NCI-H2081 (cell line): ENCODE data around the gene LAMA2.
"Not testable (repeated sequence)": the region's sequence is repeated elsewhere in the genome, so short reads cannot be mapped to it uniquely, and the experiment has no call there.

Experiments used
- DNase-seq, 2 experiments: peaks; one replicate each; lab custom pipeline; 2025; lab: John Stamatoyannopoulos, UW

Gene LAMA2

DNA sequence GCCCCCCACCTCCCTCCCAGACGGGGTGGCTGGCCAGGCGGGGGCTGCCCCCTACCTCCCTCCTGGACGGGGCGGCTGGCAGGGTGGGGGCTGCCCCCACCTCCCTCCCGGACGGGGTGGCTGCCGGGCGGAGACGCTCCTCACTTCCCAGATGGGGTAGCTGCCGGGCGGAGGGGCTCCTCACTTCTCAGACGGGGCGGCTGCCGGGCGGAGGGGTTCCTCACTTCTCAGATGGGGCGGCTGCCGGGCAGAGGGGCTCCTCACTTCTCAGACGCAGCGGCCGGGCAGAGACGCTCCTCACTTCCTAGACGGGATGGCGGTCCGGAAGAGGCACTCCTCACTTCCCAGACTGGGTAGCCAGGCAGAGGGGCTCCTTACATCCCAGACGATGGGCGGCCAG, 205.5 kb downstream of the LAMA2 start:
- not testable (repeated sequence) for DNase-seq

- DNase-seq = no peak
Observed at GRCh38 chr6:129089357-129089756, 206.4 kb downstream of the LAMA2 start.

DNA sequence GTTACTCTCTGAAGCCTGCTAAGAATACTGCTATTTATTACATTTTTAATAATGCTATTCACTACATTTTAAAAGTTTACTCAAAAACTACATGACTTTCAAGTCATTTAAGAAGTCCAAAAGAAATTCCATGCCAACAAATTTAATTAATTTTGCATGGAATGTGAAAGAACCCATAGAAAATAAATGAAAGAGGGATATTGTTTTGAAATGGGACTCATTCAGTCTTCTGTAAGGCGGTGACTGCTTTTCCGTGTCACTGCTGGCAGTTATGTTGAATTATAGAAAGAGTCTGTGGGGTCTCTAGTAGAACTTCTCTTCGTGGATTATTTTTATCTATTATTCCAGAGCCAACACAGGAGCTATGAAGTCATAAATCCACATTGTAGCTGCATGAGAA, 211.2 kb downstream of the LAMA2 start:
- DNase-seq = no peak

DNA sequence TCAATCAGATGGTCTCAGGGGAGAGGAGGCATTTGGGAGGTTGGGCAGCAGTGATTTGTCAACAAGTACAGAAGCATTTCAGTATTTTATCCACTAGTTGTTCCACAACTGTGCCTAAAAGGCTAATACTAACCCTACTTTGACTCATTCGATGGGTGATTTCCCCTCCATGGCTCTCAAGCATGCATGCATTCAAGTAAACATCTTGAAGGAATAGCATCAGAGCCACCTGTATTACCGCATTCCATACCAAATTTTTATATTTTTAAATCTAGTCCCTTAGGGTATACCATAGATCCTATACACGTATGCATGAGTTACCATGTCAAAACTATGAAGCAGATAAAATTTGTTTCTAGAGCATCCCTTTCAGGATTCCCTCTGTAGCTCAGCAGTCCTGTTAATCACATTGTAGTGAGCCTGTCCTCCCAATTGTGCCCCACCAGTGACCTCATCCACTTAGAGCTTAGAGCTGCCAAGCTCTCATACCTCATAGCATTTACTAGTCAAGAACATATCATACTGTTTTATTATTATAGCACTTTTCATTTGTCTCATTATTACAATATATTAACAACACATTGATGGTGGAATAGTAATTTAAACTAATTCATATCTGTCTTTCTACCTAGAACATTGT, 213.8 kb downstream of the LAMA2 start:
- DNase-seq = no peak

DNA sequence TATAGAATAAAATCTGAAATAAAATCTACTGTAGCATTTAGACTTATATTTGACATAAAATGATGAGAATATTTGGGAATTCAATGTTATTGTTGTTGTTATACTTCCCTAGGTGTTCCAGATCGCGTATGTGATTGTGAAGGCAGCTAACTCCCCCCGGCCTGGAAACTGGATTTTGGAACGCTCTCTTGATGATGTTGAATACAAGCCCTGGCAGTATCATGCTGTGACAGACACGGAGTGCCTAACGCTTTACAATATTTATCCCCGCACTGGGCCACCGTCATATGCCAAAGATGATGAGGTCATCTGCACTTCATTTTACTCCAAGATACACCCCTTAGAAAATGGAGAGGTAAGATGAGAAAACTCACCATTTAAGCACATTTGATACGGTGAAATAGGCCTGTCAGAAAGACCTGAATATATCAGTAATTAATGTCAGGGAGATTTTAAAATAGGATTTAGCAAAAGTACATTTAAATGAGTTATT, 215.2 kb downstream of the LAMA2 start:
- no peak for DNase-seq

GRCh38 chr6:129099696-129100095, 216.8 kb downstream of the LAMA2 start:
- DNase-seq = no peak

DNA sequence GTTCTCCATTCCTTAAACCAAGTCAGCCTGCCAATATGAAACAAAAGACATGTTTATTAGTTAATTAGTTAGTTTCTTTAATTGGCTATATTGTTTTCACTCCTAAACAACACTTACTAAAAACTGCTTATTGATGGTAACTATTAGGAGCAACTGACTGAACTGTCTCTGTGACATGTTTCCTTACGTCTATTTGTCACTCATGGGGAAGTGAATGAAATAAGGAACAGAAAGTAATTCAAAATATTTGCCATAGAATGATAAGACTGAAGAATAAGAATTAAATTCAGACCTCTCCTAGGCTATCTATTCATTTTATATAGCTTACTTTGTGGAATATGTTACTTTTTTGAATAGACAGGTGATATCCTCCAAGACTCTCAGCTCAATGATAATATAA, 217.2 kb downstream of the LAMA2 start:
- DNase-seq = no peak

- DNase-seq = no peak
Observed at GRCh38 chr6:129102741-129103140, 219.8 kb downstream of the LAMA2 start.

- DNase-seq = no peak
Observed at GRCh38 chr6:129104131-129104530, 221.2 kb downstream of the LAMA2 start.

DNA sequence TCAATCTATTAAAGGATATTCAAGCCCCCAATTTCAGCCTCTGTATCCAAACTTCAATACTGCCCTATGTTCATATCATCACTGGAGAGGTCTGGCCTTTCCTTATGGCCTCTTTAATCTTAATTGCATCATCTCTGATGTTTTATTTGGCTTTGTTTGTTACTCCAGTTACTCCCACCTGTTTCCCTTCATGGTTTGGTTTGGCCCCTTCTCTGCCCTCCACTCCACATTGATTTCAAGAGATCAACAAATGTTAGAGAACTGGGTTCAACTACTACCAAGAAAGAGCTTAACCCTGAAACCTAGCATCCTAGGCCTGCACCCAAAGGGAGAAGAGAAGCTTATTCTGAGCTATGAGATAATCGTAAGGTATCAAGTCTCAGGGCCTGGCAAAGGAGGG, 221.6 kb downstream of the LAMA2 start:
- no peak for DNase-seq

GRCh38 chr6:129105035-129105434, 222.1 kb downstream of the LAMA2 start:
- DNase-seq = peak; percentile 21 to 52

- DNase-seq = no peak
Observed at GRCh38 chr6:129105793-129106192, 222.9 kb downstream of the LAMA2 start.

- no peak for DNase-seq
Observed at GRCh38 chr6:129108337-129108736, 225.4 kb downstream of the LAMA2 start.

- DNase-seq = no peak
Observed at GRCh38 chr6:129110690-129111343, 227.9 kb downstream of the LAMA2 start.

GRCh38 chr6:129111346-129111745, 228.4 kb downstream of the LAMA2 start:
- DNase-seq = no peak

DNA sequence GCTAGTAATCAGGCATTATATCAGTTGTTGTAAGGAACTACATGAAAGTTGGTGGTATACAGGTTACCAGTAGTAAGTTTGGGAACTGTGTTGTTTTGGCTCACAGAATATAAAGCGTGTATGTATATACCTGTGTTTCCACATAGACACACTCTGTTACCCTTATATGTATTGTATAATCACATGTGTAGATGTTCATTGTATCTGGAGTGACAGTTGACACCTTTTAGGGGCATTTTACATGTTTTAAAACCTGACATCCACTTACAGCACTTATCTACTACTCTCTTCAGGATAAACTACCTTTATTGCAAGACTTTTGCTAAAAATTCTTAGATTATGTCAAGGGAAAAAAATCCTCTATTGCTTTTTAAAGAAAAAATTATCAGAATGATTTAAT, 228.9 kb downstream of the LAMA2 start:
- no peak for DNase-seq

DNA sequence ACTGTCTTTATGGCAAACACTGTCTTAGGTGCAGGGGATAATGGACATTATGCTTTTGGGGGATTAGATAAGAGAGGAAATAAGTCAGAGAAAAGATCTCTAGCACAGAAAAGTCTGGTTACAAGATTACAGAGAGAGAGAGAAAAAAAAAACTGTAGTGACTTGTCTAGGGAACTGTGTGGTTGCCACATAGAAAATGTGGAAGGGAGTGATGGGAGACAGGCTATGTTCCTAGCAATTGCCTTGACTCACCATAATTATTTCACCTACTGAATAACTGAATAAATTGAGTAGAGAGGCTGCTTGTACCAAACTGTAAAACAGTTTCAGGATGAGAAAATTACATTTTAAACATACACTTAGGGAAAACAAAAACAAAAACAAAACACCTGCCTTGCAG, 229.7 kb downstream of the LAMA2 start:
- no peak for DNase-seq

- no peak for DNase-seq
Observed at GRCh38 chr6:129113637-129114036, 230.7 kb downstream of the LAMA2 start.

- no peak for DNase-seq
Observed at GRCh38 chr6:129114636-129115391, 231.9 kb downstream of the LAMA2 start.

DNA sequence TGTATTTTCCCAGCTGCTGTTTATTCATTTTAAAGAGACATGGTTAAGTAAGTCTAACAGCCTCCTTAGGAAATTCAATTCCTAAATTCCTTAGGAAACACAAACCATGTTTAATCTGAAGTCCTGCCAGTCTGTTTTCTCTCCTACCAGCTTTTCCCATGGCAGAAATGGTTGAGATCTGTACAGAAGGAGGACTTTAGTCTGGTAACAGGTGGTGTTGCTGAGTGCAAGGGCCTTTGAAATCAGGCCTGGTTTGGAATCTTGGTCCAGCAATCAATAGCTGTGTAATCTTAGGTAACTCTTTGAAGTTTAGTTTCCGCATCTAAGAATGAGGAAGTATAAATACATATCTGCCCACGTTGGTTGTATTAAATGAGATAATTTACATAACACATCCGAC, 232.5 kb downstream of the LAMA2 start:
- no peak for DNase-seq

DNA sequence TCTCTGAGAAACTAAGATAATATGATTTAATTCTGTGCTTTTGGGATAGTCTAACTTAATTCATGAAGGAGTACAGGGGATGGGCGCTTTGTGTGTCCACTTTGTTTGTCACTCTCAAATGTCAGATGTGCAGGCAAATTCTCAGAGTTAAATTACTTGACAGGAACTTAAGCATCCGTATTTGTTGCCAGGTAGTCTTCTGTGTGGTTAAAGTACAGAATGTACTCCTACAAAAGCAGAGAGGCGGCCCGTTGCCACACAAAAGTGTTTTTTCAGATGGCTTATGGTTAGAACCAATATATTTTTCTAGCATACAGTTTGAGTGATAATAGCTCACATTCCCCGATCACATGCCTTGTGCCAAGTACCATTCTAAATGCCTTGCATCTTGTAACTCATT, 234.4 kb downstream of the LAMA2 start:
- DNase-seq = no peak

- no peak for DNase-seq
Observed at GRCh38 chr6:129120856-129121638, 238.1 kb downstream of the LAMA2 start.
